ENCODE measurements around the gene DDX17. TPM values are rescaled to one million over a fixed set of nuclear protein-coding genes. Genes with fewer than 3 reads are reported as not detected.

DDX17 gene
- total and polyA plus RNA-seq, 2 of the 4 experiments (the other 2 are of a cell fraction), result 240 to 371 TPM

DNA sequence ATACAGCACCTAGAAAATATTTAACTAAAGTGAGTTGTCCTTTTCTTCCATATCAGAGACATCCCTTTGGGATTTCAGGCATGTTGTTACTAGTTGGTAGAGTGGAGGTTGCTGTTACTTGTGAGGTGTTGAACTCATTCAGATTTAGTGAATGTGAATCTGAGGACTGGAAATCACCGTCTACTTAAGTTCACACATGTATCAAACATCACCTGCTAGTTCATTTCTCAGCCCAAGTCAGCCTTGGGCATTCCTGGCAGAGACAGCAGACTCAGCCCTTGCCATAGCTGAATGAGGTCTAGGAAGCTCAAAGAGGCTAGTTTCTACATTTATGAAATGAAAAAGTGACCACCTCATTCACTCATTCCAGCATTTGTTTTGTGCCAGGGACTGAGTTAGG is 28.5 kb downstream of the DDX17 start:
- no peaks in the 10 kb centered on the region for H3K9me3 ChIP-seq (ENCODE audit: control insufficient read depth, insufficient read depth, low read length)
- in situ Hi-C loops (cut with MboI; ENCODE audit: low sequenced_read_pairs) (no loop called here), dilution Hi-C loops (cut with HindIII; ENCODE audit: low sequenced_read_pairs, unreplicated experiment) (no loop called here), intact Hi-C loops (cut with micrococcal nuclease) (no loop called here)
- no peak overlapping the region for H3K23ac ChIP-seq (ENCODE audit: low read depth, low read length)
- BruUV-seq (replicated peaks), result no TSS peak
- peaks cover 14 to 52% of the 10 kb centered on the region in 2 experiments for H3K79me1 ChIP-seq (ENCODE audit: low read depth in 1 of 2, low read length in 2 of 2)
- H3K4me2 ChIP-seq (ENCODE audit: low read depth, low read length), result no peak overlapping the region
- H2BK15ac ChIP-seq (ENCODE audit: low read depth, low read length), result no peak overlapping the region
- WGBS, 2 experiments (ENCODE audit: extremely low coverage in 2 of 2, insufficient read length in 1 of 2), result 50% methylated on average over 1 of the region's 1 CpG; no CpG with 5 or more reads in 1 of the 2 experiments
- ATAC-seq (ENCODE audit: low read depth), result no peak
- no peak overlapping the region for H4K8ac ChIP-seq (ENCODE audit: low read depth in 2 of 2, low read length in 2 of 2)
- H4K91ac ChIP-seq (ENCODE audit: insufficient read depth, low read depth, low read length), result no peak overlapping the region
- H2AK5ac ChIP-seq (ENCODE audit: low read depth, low read length), result no peak overlapping the region
- H3K9me1 ChIP-seq (ENCODE audit: insufficient read depth, low read length), result peaks cover 12% of the 10 kb centered on the region
- CTCF ChIA-PET, result no interaction called here
- no peak overlapping the region for H2BK120ac ChIP-seq (ENCODE audit: low read depth, low read length)
- H4K20me1 ChIP-seq (ENCODE audit: insufficient read depth, low read length), result peaks cover 30% of the 10 kb centered on the region
- H3K9ac ChIP-seq (ENCODE audit: low read depth, low read length), result no peak overlapping the region
- no peak overlapping the region for H4K5ac ChIP-seq (ENCODE audit: low read depth, low read length)
- no peak overlapping the region for H2BK20ac ChIP-seq (ENCODE audit: low read depth, low read length)
- no peak overlapping the region for H2AFZ ChIP-seq (replicated peaks; ENCODE audit: low read length, poor library complexity)
- H2BK5ac ChIP-seq (ENCODE audit: low read depth, low read length, poor library complexity, severe bottlenecking), result no peak overlapping the region
- no peaks in the 10 kb centered on the region for H3K27me3 ChIP-seq (ENCODE audit: control insufficient read depth, insufficient read depth, low read length)
- DNase-seq, result no peak
- H3K4ac ChIP-seq (ENCODE audit: low read depth, low read length), result no peak overlapping the region
- H3K4me3 ChIP-seq (ENCODE audit: insufficient read depth, low read depth, low read length), result no peak overlapping the region
- POLR2A ChIA-PET (ENCODE audit: unreplicated experiment), result no interaction called here
- no peak overlapping the region for H3K56ac ChIP-seq (ENCODE audit: extremely low read depth, insufficient read depth, low read length)
- peaks cover 11% of the 10 kb centered on the region for H3K4me1 ChIP-seq (ENCODE audit: control insufficient read depth, insufficient read depth, low read length)
- no peak overlapping the region for H3K14ac ChIP-seq (replicated peaks; ENCODE audit: low read depth, low read length)
- no peak for TF ChIP-seq SMC3 (IDR thresholded peaks at IDR 0.05; ENCODE audit: low read depth, low read length)
- TF ChIP-seq BHLHE40 (IDR thresholded peaks at IDR 0.05; ENCODE audit: low read depth, low read length), result no peak
- TF ChIP-seq RAD21 (IDR thresholded peaks at IDR 0.05; ENCODE audit: low read length), result no peak
- TF ChIP-seq POLR2A (IDR thresholded peaks at IDR 0.05; ENCODE audit: low read depth, low read length), result no peak
- H3K27ac ChIP-seq (ENCODE audit: insufficient read depth, low read length), result no peak overlapping the region
- H2AK9ac ChIP-seq (replicated peaks; ENCODE audit: low read depth, low read length, poor library complexity), result no peak overlapping the region
- no peak overlapping the region for H3K18ac ChIP-seq (ENCODE audit: low read depth, low read length)
- peaks cover 40% of the 10 kb centered on the region for H3K36me3 ChIP-seq (ENCODE audit: control insufficient read depth, insufficient read depth, low read length)
